GM19099 (cell line): ENCODE data around the gene DYNLT2.

Source experiments
- POLR2A ChIP-seq: IDR thresholded peaks from 3 replicates; pipeline ENCODE4 v1.6.1; 2011; ENCODE audit warnings: low read depth; ENCODE audit not compliant: insufficient read length; ENCODE audit errors: extremely low read depth

Gene DYNLT2

GRCh38 chr6:169726049-169726400 lies 25.3 kb downstream of the DYNLT2 start:
- no peak for TF ChIP-seq POLR2A

DNA sequence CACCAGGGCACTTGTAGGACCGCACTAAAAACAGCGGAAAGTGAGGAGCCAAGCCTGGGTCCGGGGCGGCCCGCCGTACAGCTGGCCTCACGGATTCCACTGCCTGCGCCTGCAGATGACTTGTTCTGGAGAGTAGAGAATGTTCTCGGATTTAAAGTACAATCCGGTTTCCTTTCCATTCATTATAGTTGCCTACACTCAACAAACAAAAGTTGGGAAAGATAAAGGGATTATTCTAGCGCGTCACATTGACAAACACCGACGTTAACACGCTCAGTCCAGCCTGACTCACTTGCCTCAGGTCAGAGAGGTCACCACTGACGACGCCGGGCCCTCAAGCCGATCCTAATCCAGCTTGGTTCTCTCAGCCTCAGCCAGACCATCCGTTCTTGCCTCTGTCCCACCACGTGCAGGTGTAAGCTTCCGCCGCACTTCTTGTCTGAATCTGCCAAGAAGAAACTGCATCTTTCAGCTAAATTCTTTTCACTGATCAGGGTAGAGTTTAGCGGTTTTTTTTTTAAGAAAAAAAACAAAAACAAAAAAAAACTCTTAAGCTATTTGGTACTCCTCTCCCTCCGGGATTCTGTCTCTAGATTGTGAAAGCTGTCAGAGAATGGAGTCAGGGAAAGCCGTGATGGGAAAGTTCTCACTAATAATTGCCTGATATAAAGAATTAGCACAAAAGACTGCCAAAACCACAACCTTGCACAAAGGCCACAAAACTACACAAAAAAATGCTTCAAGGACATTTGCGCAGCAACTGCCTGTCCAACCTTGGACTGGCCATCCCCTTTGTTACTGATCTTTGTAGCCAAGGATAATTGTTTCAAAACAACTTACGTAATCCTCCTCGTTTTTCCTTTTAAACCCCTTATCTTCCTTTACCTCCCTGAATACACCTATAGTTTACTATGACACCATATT lies 26.0 kb downstream of the DYNLT2 start:
- no peak for TF ChIP-seq POLR2A

DNA sequence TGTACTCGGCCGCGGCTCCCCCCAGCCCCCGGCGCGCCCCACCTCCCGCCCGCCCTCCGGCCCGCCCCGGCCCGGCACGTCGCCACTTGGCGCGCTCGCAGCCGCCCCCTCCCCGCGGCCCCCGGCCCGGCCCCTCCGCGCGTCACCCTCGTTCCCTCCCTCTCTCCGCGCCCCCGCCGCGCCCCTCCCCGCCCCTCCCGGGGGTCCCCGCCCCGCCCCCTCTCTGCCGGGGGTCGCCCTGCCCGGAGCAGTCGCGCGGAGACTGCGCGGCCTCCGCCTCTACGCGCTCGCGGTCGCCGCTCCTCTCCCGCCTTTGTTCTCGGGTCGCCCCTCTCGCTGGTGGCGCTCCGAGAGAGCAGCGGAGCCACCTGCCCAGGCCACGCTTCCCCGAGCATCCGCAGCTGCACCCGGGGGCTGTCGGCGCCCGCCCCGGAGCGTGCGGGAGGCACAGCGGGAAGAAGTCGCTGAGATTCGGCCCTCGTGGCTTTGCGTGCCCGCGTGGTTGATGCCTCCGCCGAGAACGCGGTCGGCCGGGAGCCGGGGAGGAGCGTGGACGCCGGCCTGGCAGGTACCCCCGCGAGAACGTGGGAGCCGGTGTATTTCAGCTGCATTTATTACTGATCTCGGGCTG lies 26.8 kb downstream of the DYNLT2 start, which contains the start of gene PHF10:
Gene PHF10, minus strand, starts transcription at position 7 of the 631 bp plus-strand sequence. CDS start 569 bp downstream, outside the sequence.
- peak; percentile 50 for TF ChIP-seq POLR2A

GRCh38 chr6:169723991-169724493 lies 27.3 kb downstream of the DYNLT2 start:
- TF ChIP-seq POLR2A: peak; percentile 46

GRCh38 chr6:169723200-169723909 lies 28.0 kb downstream of the DYNLT2 start:
- peak; percentile 4 for TF ChIP-seq POLR2A

DNA sequence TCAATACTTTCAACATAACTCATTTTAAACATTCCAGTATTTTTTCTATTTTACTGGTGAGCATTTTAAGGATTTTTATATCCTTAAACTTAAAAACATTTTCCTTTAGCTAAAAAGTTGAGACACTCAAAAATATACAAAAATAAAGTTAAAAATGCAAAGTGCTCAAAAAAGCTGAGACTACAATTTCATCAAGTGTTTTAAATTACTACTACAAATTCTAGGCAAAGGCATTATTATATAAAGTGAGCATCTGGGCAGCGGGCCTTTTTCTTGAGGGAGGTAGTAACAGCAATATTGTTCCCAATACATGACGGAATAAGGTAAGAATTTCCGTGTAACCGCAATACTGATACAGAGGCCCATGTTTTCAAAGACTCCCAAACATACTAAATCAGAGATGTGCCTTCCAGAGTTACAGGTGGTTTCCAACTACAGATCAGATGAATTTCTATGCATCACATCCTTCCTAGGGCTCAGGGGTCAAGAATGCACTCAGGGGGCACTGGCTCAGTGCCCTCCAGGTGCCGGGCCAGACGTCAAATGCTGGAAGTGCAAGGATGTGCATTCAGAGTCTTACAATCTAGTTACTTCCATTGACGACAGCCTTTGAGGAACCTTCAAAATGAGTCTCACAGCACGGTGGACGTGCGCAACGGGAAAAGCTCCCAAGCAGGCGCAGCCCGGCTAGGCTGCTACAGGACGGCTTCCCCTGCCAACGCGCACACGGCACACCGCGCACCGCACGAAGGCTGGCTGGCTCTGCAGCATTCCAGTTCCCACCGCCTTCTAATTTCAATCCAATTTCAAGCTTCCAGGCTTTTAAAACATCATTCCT lies 28.8 kb downstream of the DYNLT2 start:
- TF ChIP-seq POLR2A: no peak

GRCh38 chr6:169720207-169720855 lies 31.0 kb downstream of the DYNLT2 start:
- no peak for TF ChIP-seq POLR2A

- no peak for TF ChIP-seq POLR2A
These were observed 32.3 kb downstream of the DYNLT2 start for GRCh38 chr6:169719117-169719516.

DNA sequence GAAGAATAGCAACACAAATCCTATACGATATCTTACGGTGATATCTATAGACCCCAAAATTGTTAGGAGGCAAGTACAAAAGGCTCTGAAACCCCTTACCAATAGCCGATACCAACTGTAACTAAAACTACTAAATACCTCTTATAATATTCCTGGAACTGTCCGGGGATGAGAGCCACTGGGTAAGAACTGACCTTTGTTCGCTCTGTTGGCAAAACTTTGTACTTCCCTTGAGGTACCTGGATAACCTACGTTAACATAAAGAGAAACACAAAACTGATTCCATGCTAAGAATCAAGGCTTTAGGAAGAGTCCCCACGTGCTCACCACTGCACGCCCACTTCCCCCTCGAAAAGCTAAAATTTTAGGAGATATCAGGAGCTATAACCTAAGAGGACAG lies 36.8 kb downstream of the DYNLT2 start:
- TF ChIP-seq POLR2A: no peak

GRCh38 chr6:169714178-169714577 lies 37.2 kb downstream of the DYNLT2 start:
- TF ChIP-seq POLR2A: no peak

DNA sequence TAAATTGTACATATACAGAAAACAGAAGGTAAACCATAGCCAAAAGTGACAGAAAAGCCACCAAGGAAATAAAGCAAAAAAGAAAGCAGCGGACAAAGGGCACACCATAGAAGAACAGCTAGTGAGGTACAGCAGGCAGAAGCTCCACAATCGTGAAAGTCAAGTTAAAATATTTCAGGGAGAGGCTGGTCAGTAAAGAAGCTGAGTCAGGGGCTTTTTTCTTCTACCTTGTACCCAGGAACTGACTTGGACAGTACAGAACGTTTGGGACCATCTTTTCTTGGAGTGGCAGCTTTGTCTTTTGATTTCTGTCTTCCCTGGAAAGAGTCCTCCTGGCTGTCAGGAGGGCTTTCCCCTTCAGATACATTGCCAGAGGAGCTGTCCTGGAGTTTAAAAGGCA lies 41.4 kb downstream of the DYNLT2 start:
- TF ChIP-seq POLR2A: no peak

DNA sequence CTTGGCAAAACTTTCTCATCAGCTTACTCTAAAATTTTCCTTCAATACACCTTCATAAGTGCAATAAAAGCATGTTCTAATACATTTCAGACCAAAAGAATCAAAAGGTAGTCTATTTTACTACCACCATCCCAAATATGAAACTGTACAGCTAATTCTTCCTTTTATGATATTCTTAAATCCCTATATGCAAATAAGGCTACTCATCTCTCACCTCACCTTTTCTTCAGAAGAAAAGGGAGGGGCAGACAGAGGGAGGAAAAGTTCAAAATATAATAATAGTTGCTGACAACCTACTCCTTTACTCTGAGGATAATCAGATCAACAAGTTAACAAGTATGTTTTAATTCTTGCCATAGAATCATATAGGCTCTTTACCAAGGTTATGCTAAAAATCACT lies 42.1 kb downstream of the DYNLT2 start:
- no peak for TF ChIP-seq POLR2A

DNA sequence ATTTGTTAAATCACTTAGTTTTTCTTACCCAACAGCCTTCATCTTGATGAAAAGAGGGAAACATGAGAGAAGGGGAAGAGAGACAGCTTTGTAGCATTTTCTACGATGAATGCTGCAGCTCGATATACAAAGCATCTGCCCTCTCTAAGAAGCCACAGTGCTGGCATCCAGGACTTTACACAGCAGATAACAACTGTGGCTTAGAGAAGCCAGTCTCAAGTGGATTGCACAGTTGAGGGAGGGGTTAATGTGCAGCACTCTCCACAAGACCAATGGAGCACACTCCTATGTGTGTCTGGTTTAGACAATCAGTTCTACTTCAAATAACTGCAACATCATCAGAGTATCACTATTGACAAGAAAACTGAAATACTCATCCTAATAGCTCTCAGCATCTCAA lies 43.6 kb downstream of the DYNLT2 start:
- TF ChIP-seq POLR2A: no peak

- TF ChIP-seq POLR2A: no peak
These were observed 48.5 kb downstream of the DYNLT2 start for GRCh38 chr6:169702840-169703246.
